HG03175 (cell line): ENCODE measurements around the gene UAP1L1.

ENCODE experiments used
- ATAC-seq: cut with Tn5 transposase; IDR thresholded peaks from one replicate; pipeline ENCODE4 v1.9.1; 2021; ENCODE audit warnings: mild to moderate bottlenecking, moderate library complexity; ENCODE audit not compliant: unreplicated experiment

The UAP1L1 gene

GRCh38 chr9:137041124-137041523, 36.2 kb upstream of the UAP1L1 start:
- no peak for ATAC-seq

GRCh38 chr9:137042751-137043727, 34.3 kb upstream of the UAP1L1 start:
- ATAC-seq: no peak

- no peak for ATAC-seq
These were observed 33.3 kb upstream of the UAP1L1 start for GRCh38 chr9:137044037-137044436.

- ATAC-seq: no peak
These were observed 32.7 kb upstream of the UAP1L1 start for GRCh38 chr9:137044502-137045177.

GRCh38 chr9:137045294-137046087, 31.8 kb upstream of the UAP1L1 start:
- ATAC-seq: no peak

GRCh38 chr9:137046088-137046787, 31.1 kb upstream of the UAP1L1 start, which contains the start of gene NPDC1:
Gene NPDC1 (minus strand): TSS chr9:137046177. CDS start chr9:137045989, 188 bp downstream.
- ATAC-seq: peak; percentile 68

- ATAC-seq: no peak
These were observed 28.4 kb upstream of the UAP1L1 start for GRCh38 chr9:137048655-137049543.

GRCh38 chr9:137049544-137050449, 27.5 kb upstream of the UAP1L1 start:
- ATAC-seq: no peak

GRCh38 chr9:137050570-137050969, 26.7 kb upstream of the UAP1L1 start:
- ATAC-seq: no peak

GRCh38 chr9:137051145-137051724, 26.1 kb upstream of the UAP1L1 start:
- ATAC-seq: no peak

GRCh38 chr9:137052293-137052692, 25.0 kb upstream of the UAP1L1 start:
- ATAC-seq: no peak

GRCh38 chr9:137052998-137053943, 24.0 kb upstream of the UAP1L1 start:
- no peak for ATAC-seq

GRCh38 chr9:137053944-137054931, 23.1 kb upstream of the UAP1L1 start, which contains the start of gene ENTPD2:
Gene ENTPD2 (minus strand): TSS chr9:137054061. CDS start chr9:137053997, 64 bp downstream.
- no peak for ATAC-seq

GRCh38 chr9:137054932-137055384, 22.4 kb upstream of the UAP1L1 start:
- ATAC-seq: no peak
